H9 (cell line): ENCODE measurements around the gene CAPN8. TPM values are rescaled to one million over a fixed set of nuclear protein-coding genes. Genes with fewer than 3 reads are reported as not detected.

ENCODE experiments used
- DNase-seq: peaks from one replicate; pipeline ENCODE4 v3.0.0-alpha.2; 2017
- H2AFZ ChIP-seq: one replicate; pipeline ENCODE4 v1.6.1; 2013; ENCODE audit warnings: mild to moderate bottlenecking, low read length, control low read depth, moderate library complexity
- H2AK5ac ChIP-seq: 2 replicates; pipeline ENCODE4 v1.6.1; 2013; ENCODE audit warnings: low read length, control low read depth, mixed read lengths; ENCODE audit not compliant: insufficient read length
- H2BK120ac ChIP-seq: one replicate; pipeline ENCODE4 v1.6.1; 2013; ENCODE audit warnings: low read depth, mild to moderate bottlenecking, low read length, control low read depth, inconsistent platforms; ENCODE audit not compliant: poor library complexity, severe bottlenecking
- H2BK12ac ChIP-seq: 2 replicates; pipeline ENCODE4 v1.6.1; 2013; ENCODE audit warnings: low read length, control low read depth, mixed read lengths, low read depth; ENCODE audit not compliant: insufficient read length
- H2BK15ac ChIP-seq: 2 replicates; pipeline ENCODE4 v1.6.1; 2013; ENCODE audit warnings: low read depth, low read length, control low read depth
- H2BK20ac ChIP-seq: one replicate; pipeline ENCODE4 v1.6.1; 2013; ENCODE audit warnings: low read depth, mild to moderate bottlenecking, low read length, control low read depth, inconsistent platforms; ENCODE audit not compliant: poor library complexity, severe bottlenecking
- H2BK5ac ChIP-seq: 2 replicates; pipeline ENCODE4 v1.6.1; 2013; ENCODE audit warnings: low read length, control low read depth, mixed read lengths; ENCODE audit not compliant: insufficient read length
- H3K14ac ChIP-seq: 2 replicates; pipeline ENCODE4 v1.6.1; 2013; ENCODE audit warnings: low read length, control low read depth; ENCODE audit not compliant: insufficient read depth
- H3K18ac ChIP-seq: 2 replicates; pipeline ENCODE4 v1.6.1; 2013; ENCODE audit warnings: low read depth, mild to moderate bottlenecking, mixed read lengths, low read length, control low read depth; ENCODE audit not compliant: insufficient read length
- H3K23ac ChIP-seq: 2 replicates; pipeline ENCODE4 v1.6.1; 2013; ENCODE audit warnings: low read length, control low read depth, mixed read lengths, low read depth; ENCODE audit not compliant: insufficient read length
- H3K23me2 ChIP-seq: 2 replicates; pipeline ENCODE4 v1.6.1; 2013; ENCODE audit warnings: low read depth, mild to moderate bottlenecking, mixed read lengths, low read length, control low read depth; ENCODE audit not compliant: insufficient read length, poor library complexity, severe bottlenecking
- H3K27ac ChIP-seq: 2 replicates; pipeline ENCODE4 v1.5.1; 2013; ENCODE audit warnings: low read length, control low read depth, mixed read lengths, low read depth; ENCODE audit not compliant: insufficient read length
- H3K27me3 ChIP-seq: 2 replicates; pipeline ENCODE4 v1.6.1; 2013; ENCODE audit warnings: low read length, control low read depth, inconsistent platforms; ENCODE audit not compliant: insufficient read depth
- H3K4ac ChIP-seq: 2 replicates; pipeline ENCODE4 v1.6.1; 2013; ENCODE audit warnings: low read depth, mild to moderate bottlenecking, control low read depth, inconsistent platforms, low read length, moderate library complexity
- H3K4me1 ChIP-seq: 2 replicates; pipeline ENCODE4 v1.6.1; 2013; ENCODE audit warnings: low read length, control low read depth, inconsistent platforms; ENCODE audit not compliant: insufficient read depth
- H3K4me2 ChIP-seq: 2 replicates; pipeline ENCODE4 v1.6.1; 2013; ENCODE audit warnings: low read length, control low read depth, mixed read lengths; ENCODE audit not compliant: insufficient read length, insufficient read depth
- H3K56ac ChIP-seq: 2 replicates; pipeline ENCODE4 v1.6.1; 2013; ENCODE audit warnings: low read depth, mild to moderate bottlenecking, mixed read lengths, low read length, control low read depth; ENCODE audit not compliant: insufficient read length
- H3K79me1 ChIP-seq: 2 replicates; pipeline ENCODE4 v1.6.1; 2013; ENCODE audit warnings: low read depth, mild to moderate bottlenecking, moderate library complexity, low read length, control low read depth, inconsistent platforms; ENCODE audit not compliant: insufficient read depth, poor library complexity, severe bottlenecking
- H3K79me2 ChIP-seq: 2 replicates; pipeline ENCODE4 v1.6.1; 2013; ENCODE audit warnings: low read length, control low read depth, inconsistent platforms; ENCODE audit not compliant: insufficient read depth
- H3K9ac ChIP-seq: 2 replicates; pipeline ENCODE4 v1.6.1; 2013; ENCODE audit warnings: low read length, control low read depth, mixed read lengths; ENCODE audit not compliant: insufficient read length; ENCODE audit errors: extremely low read depth
- H3K9me3 ChIP-seq: one replicate; pipeline ENCODE4 v1.6.1; 2013; ENCODE audit warnings: low read depth, low read length, inconsistent platforms; ENCODE audit not compliant: control insufficient read depth
- H3T11ph ChIP-seq: one replicate; pipeline ENCODE4 v1.6.1; 2013; ENCODE audit warnings: mild to moderate bottlenecking, low read length, control low read depth, inconsistent platforms
- H4K20me1 ChIP-seq: one replicate; pipeline ENCODE4 v1.6.1; 2013; ENCODE audit not compliant: control insufficient read depth, insufficient read length, insufficient read depth
- H4K5ac ChIP-seq: 2 replicates; pipeline ENCODE4 v1.6.1; 2013; ENCODE audit warnings: low read depth, mild to moderate bottlenecking, mixed read lengths, low read length, control low read depth; ENCODE audit not compliant: insufficient read length
- H4K8ac ChIP-seq: replicated peaks from 2 replicates; pipeline ENCODE4 v1.6.1; 2013; ENCODE audit warnings: low read length, control low read depth, mixed read lengths, low read depth; ENCODE audit not compliant: insufficient read length
- H4K91ac ChIP-seq: 2 replicates; pipeline ENCODE4 v1.6.1; 2013; ENCODE audit warnings: low read depth, mild to moderate bottlenecking, moderate library complexity, mixed read lengths, low read length, control low read depth; ENCODE audit not compliant: insufficient read length
- H3K27ac Mint-ChIP-seq, 3 experiments: 2 replicates in 2 of 3; 3 replicates in 1 of 3; pipeline ENCODE4 v1.8.0; 2020 to 2021; ENCODE audit warnings: mixed read lengths in 3 of 3, mild to moderate bottlenecking in 1 of 3, moderate library complexity in 1 of 3
- H3K27me3 Mint-ChIP-seq: 2 replicates; pipeline ENCODE4 v1.8.0; 2021; ENCODE audit warnings: low read depth, mild to moderate bottlenecking, moderate library complexity, mixed read lengths
- H3K36me3 Mint-ChIP-seq, 3 experiments: 2 replicates in 2 of 3; 3 replicates in 1 of 3; pipeline ENCODE4 v1.8.0; 2020 to 2021; ENCODE audit warnings: low read depth in 3 of 3, mixed read lengths in 3 of 3; ENCODE audit not compliant: insufficient read depth in 1 of 3
- H3K4me1 Mint-ChIP-seq, 2 experiments: 2 replicates each; pipeline ENCODE4 v1.8.0; 2020; ENCODE audit warnings: mixed read lengths in 2 of 2
- H3K4me3 Mint-ChIP-seq, 2 experiments: 2 replicates in 1 of 2; 3 replicates in 1 of 2; pipeline ENCODE4 v1.8.0; 2020 to 2021; ENCODE audit warnings: mild to moderate bottlenecking in 2 of 2, mixed read lengths in 2 of 2, moderate library complexity in 1 of 2
- H3K9me3 Mint-ChIP-seq, 2 experiments: 2 replicates in 1 of 2; 3 replicates in 1 of 2; pipeline ENCODE4 v1.8.0; 2020; ENCODE audit warnings: mild to moderate bottlenecking in 2 of 2, mixed read lengths in 2 of 2, moderate library complexity in 1 of 2
- WGBS: extraction: QIAGEN DNeasy Blood & Tissue Kit; methylation state at CpG from one replicate; pipeline ENCODE4 v1.1.7; 2013; ENCODE audit warnings: missing lambda C conversion rate, low lambda C conversion rate, mixed read lengths; ENCODE audit not compliant: insufficient read length; ENCODE audit errors: extremely low coverage; 5-methylcytosine and 5-hydroxymethylcytosine counted together
- total RNA-seq: library from RNA; stranded (reverse); gene quantifications from 2 replicates; pipeline ENCODE4 v1.2.1, GENCODE V29; 2021
- TF ChIP-seq, protein P1 (sequence below): fragments of 200-600 bp; sonication (generic); conservative IDR thresholded peaks from 3 replicates; pipeline ENCODE4 v1.8.0; 2021; ENCODE audit warnings: antibody characterized with exemption, mild to moderate bottlenecking

Gene CAPN8
- total RNA-seq, 1 experiment from 2014 or later, result not detected

GRCh38 chr1:223515926-223516325 is 149.6 kb downstream of the CAPN8 start:
- H3K4me1 ChIP-seq, result peaks cover 6% of the 10 kb centered on the region; the same call in 1 of the 2 replicates
- H2BK12ac ChIP-seq, result no peak overlapping the region
- no peak overlapping the region for H3K4me2 ChIP-seq
- no peaks in the 10 kb centered on the region for H3K9me3 ChIP-seq
- WGBS, result no CpG with 5 or more reads among the region's 7 CpGs
- H3K9ac ChIP-seq, result no peak overlapping the region
- Mint-ChIP-seq H3K27me3 (peaks cover 3% of the 10 kb centered on the region), H3K36me3 (peaks cover 0 to 23% (median 10%) of the 10 kb centered on the region in 3 experiments; a peak in 5 of 7 replicates), H3K4me3 (no peak overlapping the region), H3K27ac (no peak overlapping the region), H3K9me3 (peaks cover 16 to 18% of the 10 kb centered on the region in 2 experiments), H3K4me1 (peaks cover 19 to 20% of the 10 kb centered on the region in 2 experiments)
- H3K79me2 ChIP-seq, result no peaks in the 10 kb centered on the region
- H2AFZ ChIP-seq, result no peak overlapping the region
- H4K5ac ChIP-seq, result no peak overlapping the region
- no peak overlapping the region for H2BK120ac ChIP-seq
- no peaks in the 10 kb centered on the region for H3K27me3 ChIP-seq
- H3K23me2 ChIP-seq, result no peaks in the 10 kb centered on the region
- TF ChIP-seq, protein P1, sequence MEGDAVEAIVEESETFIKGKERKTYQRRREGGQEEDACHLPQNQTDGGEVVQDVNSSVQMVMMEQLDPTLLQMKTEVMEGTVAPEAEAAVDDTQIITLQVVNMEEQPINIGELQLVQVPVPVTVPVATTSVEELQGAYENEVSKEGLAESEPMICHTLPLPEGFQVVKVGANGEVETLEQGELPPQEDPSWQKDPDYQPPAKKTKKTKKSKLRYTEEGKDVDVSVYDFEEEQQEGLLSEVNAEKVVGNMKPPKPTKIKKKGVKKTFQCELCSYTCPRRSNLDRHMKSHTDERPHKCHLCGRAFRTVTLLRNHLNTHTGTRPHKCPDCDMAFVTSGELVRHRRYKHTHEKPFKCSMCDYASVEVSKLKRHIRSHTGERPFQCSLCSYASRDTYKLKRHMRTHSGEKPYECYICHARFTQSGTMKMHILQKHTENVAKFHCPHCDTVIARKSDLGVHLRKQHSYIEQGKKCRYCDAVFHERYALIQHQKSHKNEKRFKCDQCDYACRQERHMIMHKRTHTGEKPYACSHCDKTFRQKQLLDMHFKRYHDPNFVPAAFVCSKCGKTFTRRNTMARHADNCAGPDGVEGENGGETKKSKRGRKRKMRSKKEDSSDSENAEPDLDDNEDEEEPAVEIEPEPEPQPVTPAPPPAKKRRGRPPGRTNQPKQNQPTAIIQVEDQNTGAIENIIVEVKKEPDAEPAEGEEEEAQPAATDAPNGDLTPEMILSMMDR, result no peak
- H3K79me1 ChIP-seq, result no peaks in the 10 kb centered on the region
- no peak overlapping the region for H2BK15ac ChIP-seq
- no peak overlapping the region for H3K14ac ChIP-seq
- no peak overlapping the region for H3K18ac ChIP-seq
- H3K56ac ChIP-seq, result no peak overlapping the region
- H3K27ac ChIP-seq, result no peak overlapping the region
- no peak for DNase-seq
- H4K8ac ChIP-seq, result no peak overlapping the region
- no peak overlapping the region for H2AK5ac ChIP-seq
- H3K23ac ChIP-seq, result no peak overlapping the region
- H3T11ph ChIP-seq, result no peak overlapping the region
- no peak overlapping the region for H2BK5ac ChIP-seq
- no peak overlapping the region for H4K91ac ChIP-seq
- no peak overlapping the region for H2BK20ac ChIP-seq
- H3K4ac ChIP-seq, result no peak overlapping the region
- H4K20me1 ChIP-seq, result no peaks in the 10 kb centered on the region
